ENCODE measurements around the gene LARGE1.
"Not testable (repeated sequence)": the region's sequence is repeated elsewhere in the genome, so short reads cannot be mapped to it uniquely, and the experiment has no call there.

The LARGE1 gene

DNA sequence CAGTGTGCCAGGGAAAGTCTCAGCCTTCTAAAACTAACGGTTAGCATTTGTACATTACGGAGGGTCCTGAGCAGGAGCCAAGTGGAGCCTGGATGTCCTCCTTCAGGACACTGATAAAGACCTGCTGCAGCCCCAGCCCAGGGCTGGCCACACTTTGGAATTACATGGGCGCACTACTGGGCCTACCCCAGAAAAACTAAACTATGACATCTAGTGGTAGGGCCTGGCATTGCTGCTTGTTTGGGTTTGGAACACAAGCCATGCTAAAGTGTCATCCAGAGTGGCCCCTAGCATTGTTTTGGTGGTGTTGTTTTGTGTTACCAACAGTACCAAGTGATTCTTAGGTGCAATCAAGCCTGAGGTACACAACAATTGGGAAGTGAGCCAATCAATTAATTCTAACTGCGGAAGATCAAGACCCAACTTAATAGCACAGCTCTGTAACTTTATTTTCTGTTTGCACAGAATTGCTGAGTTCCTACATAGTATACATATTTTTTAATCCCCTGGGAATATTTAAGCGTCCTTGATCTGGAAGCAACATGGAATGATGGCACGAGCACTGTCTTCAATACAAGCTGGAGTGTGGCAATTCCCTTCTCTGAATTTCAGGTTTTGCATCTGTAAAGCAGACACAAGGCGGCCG, 340.7 kb downstream of the LARGE1 start:
- peak; percentile 15 for DNase-seq

DNA sequence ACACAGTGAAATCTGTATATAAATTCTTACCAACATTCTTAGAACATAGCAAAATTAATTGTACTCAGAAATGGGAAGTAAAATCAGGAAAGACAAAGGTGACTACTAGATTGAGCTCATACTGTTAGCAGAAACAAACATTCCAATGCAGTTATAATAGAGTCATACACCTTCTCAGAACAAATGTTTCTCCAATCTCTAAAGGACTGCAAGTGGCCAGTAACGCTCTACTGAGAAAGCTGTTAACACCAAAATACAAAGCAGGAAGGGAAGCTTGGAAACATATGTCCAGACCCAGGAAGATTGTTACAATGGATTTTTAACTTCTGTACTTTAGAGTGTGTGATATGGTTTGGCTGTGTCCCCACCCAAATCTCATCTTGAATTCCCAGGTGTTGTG, 341.5 kb downstream of the LARGE1 start:
- DNase-seq: no peak

- no peak for DNase-seq
Measured at GRCh38 chr22:33577862-33578411, 342.3 kb downstream of the LARGE1 start.

GRCh38 chr22:33576205-33576604, 344.1 kb downstream of the LARGE1 start:
- DNase-seq: no peak

DNA sequence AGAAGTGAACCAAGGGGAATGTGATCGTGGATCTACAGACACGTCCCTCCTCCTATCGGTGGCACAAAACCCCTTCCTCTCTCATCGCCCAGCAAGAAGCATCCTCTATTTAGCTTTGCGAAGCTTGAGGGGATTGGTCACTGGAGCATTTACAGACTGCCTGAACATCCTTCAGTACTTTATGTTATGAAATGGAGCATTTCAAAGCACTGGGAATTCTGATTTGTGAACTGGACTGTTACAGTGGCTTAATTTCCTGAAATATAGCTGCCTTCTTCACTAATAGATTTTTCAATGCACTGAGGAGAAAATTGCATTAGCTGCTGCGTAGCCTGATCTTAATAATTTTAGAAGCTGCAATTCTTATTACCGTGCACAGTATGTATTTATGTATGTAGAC, 344.5 kb downstream of the LARGE1 start:
- no peak for DNase-seq

DNA sequence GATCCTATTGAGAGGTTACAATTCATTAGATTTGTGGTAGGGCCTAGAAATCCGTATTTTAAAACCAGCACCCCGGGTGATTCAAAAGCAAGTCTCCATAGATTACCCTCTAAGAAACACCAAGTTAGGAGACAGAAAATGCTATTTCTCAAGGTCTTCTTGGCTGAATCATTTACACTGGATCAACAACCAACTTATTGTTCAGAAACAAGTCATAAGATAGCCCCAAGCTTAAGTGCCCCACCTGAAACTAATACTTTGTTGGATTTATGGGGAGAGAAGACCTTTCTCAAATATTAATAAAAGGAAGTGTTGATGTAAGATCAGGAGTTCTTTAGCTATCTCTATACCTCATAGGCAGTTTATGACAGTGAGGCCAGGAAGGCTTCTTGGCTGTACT, 345.2 kb downstream of the LARGE1 start:
- DNase-seq: no peak

DNA sequence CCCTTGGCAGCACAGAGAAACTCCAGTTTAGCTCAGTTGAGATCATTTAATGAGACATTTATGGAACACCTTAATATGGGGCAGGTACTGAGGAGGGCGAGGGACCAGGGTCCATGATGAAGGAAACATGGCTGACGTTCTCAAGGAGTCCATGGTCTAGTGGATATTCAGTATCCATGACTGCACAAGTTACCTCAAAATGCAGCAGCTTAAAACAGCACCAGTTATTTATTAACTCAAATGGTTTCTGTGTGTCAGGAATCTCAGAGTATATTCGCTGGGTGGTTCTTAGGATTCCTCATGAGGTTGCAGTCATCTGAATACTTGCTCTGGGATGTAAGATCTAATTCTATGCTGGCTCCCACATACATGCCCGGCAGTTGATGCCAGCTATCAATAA, 346.8 kb downstream of the LARGE1 start:
- no peak for DNase-seq

DNA sequence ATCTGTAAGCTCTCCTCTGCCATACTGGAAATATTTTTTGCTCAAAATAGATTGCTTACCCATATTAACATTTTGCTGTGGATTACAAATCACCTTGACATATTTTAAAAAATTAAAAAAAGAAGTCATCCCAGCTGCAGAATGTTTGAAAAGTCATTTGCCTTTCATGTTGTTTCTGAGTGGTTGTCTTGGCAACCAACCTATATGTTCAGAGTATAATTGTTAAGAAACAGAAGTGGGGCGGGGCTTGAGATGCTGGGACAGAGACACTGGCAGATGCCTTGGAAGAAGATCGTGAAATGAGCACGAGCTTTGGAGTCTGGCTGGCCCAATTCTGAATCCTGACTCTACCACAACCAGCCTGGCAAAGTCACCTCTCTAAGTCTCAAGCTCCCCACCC, 348.2 kb downstream of the LARGE1 start:
- no peak for DNase-seq

DNA sequence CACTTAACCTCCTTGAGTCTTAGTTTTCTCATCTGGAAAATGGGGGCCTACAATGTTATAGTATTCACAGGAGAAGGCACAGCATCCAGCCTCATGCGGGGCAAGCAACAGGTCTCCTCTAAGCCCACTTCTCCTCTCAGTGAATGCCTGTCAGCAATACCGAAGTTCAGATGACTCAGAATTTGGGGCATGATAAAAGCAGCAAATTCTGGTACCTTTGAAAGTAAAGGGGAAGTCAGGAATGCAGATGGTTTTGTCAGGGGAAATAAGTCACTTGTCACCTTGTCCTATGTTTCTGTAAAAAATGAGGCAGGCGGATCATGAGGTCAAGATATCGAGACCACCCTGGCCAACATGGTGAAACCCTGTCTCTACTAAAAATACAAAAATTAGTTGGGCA, 350.2 kb downstream of the LARGE1 start:
- DNase-seq: no peak

DNA sequence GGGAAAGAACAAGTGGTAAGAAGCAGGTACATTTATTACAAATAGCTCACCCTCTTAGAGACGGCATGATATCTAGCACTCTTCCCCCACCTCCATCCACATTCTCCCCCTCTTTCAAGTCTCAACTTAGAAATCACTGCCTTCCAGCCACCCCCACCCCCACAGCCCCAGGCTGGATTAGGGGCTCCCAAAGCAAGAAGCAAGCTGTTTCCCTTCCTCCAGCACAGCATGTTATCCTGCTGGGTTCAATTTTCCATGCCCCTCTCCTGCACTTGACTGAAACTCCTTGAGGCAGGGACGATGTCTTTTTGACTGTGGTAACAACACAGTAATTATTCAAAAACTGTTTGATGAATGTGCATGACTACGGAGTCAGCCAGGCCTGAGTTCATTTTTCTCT, 350.7 kb downstream of the LARGE1 start:
- DNase-seq: no peak

- no peak for DNase-seq
Measured at GRCh38 chr22:33569018-33569417, 351.3 kb downstream of the LARGE1 start.

DNA sequence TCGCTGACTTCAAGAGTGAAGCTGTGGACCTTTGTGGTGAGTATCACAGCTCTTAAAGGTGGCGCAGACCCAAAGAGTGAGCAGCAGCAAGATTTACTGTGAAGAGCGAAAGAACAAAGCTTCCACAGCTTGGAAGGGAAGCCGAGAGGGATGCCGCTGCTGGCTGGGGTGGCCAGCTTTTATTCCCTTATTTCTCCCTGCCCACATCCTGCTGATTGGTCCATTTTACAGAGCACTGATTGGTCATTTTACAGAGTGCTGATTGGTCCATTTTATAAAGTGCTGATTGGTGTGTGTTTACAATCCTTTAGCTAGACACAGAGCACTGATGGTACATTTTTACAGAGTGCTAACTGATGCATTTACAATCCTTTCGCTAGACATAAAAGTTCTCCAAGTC, 353.8 kb downstream of the LARGE1 start:
- DNase-seq: not testable (repeated sequence)

- DNase-seq: no peak
Measured at GRCh38 chr22:33565580-33565995, 354.7 kb downstream of the LARGE1 start.

DNA sequence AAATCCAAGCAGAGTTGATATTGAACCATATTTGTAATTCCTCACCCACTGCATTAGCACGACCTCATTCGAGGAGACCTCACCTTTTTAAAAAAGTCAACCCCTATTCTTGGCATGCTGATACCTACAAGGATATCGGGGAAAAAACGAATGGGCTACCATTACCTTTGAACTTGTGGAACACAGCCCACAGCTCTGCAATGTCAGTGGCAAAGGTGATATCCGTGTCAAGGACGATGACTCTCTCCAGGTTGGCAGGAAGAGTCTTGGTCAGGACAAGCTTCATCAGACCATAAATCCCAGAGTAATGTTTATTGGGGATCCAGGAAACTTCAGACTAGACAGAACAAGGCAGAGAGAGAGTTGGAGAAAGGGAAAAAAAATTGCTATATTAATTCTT, 355.6 kb downstream of the LARGE1 start:
- DNase-seq: no peak

DNA sequence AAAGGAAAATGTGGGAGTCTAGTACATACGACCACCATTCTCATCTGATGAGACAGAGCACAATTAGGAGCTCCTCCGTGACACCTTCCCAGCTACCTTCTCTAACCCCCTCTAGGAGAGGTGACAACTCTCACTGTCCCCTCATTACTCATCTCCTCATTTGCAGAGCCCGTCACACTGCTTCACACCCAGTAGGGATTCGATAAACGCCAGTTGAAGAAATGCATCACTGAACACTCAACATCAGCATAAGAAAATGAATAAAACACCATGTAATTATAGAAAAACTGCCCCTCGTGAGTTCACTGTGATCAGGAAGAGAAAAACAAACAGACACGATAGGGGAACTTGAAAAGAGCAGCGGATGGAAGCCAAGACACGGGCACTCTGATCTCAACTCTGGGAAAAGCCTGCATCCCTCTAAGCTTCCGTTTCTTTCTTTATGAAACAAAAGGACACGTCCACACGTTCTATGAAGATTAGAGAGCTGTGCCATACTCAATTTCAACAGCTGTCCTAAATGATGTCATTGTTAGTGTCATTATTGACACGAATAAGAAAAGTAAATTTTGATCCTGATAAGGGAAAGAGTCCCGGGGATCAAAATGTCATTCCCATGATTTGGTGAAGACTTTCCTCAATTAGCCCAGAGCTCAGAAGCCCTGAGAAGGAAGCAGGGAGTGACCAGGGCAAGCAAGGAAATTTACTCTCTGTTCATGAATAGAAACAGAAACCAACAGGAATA, 356.9 kb downstream of the LARGE1 start:
- no peak for DNase-seq

- DNase-seq: no peak
Measured at GRCh38 chr22:33562501-33562900, 357.8 kb downstream of the LARGE1 start.

DNA sequence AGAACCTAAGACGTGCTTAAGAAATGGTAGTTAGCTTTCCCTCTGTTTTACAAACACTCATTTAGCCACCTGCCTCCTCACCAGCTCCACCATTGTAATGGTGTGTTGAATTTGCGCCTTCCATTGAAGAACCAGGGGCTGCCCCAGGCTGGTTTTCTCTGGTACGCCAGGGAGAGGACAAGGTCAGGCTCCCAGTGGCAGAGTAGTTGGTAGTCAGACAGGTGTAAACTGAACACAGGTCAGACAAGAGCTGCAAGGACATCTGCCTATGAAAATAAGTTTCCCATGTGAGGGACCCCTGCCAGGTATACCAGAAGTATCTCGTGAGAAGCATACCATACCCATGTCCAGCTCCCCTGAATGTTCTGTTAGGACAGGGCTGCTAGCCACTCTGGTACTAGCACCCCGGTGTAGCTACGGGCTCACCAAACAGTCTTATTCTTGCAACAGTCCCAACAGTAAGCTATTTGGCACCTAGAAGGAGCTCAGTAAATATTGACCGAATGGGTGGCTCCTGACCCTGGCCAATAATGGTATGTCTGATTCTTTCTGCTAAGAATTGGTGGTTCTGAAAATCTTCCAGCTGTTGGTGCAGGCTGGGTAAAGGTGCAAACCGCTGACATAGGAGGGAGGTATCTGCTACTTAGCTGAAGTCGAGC, 359.0 kb downstream of the LARGE1 start:
- no peak for DNase-seq

DNA sequence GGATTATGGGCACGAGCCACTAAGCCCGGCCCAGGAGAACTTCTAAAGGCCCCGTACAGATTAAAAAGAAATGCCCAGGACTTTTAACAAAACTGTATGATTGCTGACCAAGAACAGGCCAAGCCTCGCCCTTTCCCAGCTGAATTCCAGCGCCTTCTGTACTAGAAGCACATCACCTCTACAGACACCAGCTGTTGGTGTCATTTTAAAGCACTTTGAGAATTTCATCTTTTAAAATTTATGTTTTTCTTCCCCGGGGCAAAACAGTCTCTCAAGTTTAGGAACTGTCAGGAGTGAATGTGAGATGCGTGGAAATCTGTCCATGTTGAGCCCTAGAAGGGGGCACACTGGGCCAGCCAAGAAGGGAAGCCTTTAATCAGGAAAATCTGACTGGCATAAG, 362.4 kb downstream of the LARGE1 start:
- no peak for DNase-seq

- DNase-seq: no peak
Measured at GRCh38 chr22:33555814-33556522, 364.3 kb downstream of the LARGE1 start.

GRCh38 chr22:33553493-33553892, 366.8 kb downstream of the LARGE1 start:
- no peak for DNase-seq

DNA sequence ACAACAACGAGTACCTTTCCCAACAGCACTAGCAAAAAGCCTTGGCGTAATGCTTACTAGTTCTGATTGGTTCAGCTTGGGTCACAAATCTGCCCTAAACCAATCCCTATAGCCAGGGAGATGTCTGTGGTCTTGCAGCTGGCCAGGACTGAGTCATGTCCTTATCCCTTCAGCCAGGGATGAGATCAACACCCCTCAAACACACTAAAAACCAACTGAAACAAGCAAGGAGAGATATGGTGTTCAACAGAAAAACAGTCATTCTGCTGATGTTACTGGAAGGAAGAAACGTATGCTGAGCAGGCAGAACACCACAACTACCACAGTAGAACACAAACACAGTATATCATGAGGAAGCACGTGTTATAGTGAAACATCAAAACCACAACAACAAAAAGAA, 375.6 kb downstream of the LARGE1 start:
- no peak for DNase-seq

DNA sequence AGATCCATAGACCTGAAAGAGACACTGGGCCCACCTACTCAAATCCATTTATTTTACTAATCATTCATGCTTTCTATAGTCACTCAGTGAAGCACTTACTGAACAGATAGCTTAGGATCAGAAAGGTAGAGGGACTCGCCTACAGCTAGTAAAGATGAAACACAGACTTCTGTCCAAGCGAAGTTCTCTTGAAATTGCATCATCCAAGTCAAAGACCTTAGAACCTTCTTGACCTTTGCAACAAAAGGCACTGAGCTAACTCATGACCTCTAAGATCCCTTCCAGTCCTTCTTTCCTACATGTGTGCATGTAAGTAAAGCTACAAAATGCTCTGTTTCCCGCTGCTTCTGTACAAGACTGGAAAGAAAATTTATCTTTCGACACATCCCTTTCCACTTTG, 377.6 kb downstream of the LARGE1 start:
- no peak for DNase-seq

GRCh38 chr22:33542153-33542552, 378.1 kb downstream of the LARGE1 start:
- DNase-seq: no peak

Measured in activated CD8-positive, alpha-beta memory T cell treated with anti-CD3 and anti-CD28 coated beads, Interleukin-2, amount 50 U/mL, for 4 hours (primary cell).